Astrocyte (in vitro differentiated cells and primary cell): ENCODE measurements around the gene KAT7. TPM values are rescaled to one million over a fixed set of nuclear protein-coding genes. Genes with fewer than 3 reads are reported as not detected.

Experiments used
- DNase-seq: peaks from one replicate; pipeline ENCODE4 v3.0.0-alpha.2; 2010; ENCODE audit warnings: low read depth
- FAIRE-seq: peaks from 2 replicates; lab custom pipeline; 2011; peaks lifted over from hg19 to GRCh38; lab: Jason Lieb, UNC
- H2AFZ ChIP-seq: 2 replicates; pipeline ENCODE4 v1.6.0; 2012; ENCODE audit warnings: low read depth, low read length, inconsistent platforms
- H3K27ac ChIP-seq: 2 replicates; pipeline ENCODE4 v1.5.1; 2011; ENCODE audit warnings: low read depth, low read length, inconsistent platforms
- H3K27me3 ChIP-seq: 2 replicates; pipeline ENCODE4 v1.6.0; 2011; ENCODE audit warnings: low read length, inconsistent platforms; ENCODE audit not compliant: insufficient read depth
- H3K36me3 ChIP-seq: 2 replicates; pipeline ENCODE4 v1.5.1; 2011; ENCODE audit warnings: low read length, inconsistent platforms; ENCODE audit not compliant: insufficient read depth
- H3K4me1 ChIP-seq: 2 replicates; pipeline ENCODE4 v1.5.1; 2011; ENCODE audit warnings: low read length, inconsistent platforms; ENCODE audit not compliant: insufficient read depth
- H3K4me2 ChIP-seq: 2 replicates; pipeline ENCODE4 v1.6.0; 2012; ENCODE audit warnings: low read length, inconsistent platforms
- H3K4me3 ChIP-seq: 2 replicates; pipeline ENCODE4 v1.5.1; 2011; ENCODE audit warnings: low read depth, mild to moderate bottlenecking, low read length, inconsistent platforms; ENCODE audit not compliant: insufficient read depth
- H3K79me2 ChIP-seq: 2 replicates; pipeline ENCODE4 v1.6.0; 2012; ENCODE audit warnings: mild to moderate bottlenecking, low read length, inconsistent platforms; ENCODE audit not compliant: insufficient read depth
- H3K9ac ChIP-seq: 2 replicates; pipeline ENCODE4 v1.6.0; 2012; ENCODE audit warnings: mild to moderate bottlenecking, low read length, inconsistent platforms
- H3K9me3 ChIP-seq: 2 replicates; pipeline ENCODE4 v1.5.1; 2012; ENCODE audit warnings: low read depth, mild to moderate bottlenecking, low read length, inconsistent platforms; ENCODE audit not compliant: insufficient read depth
- H4K20me1 ChIP-seq: 2 replicates; pipeline ENCODE4 v1.6.0; 2012; ENCODE audit warnings: low read length, inconsistent platforms; ENCODE audit not compliant: insufficient read depth
- H3K27ac Mint-ChIP-seq: one replicate; pipeline ENCODE4 v1.8.0; 2021; ENCODE audit warnings: mild to moderate bottlenecking, mixed read lengths; ENCODE audit not compliant: unreplicated experiment
- H3K27me3 Mint-ChIP-seq: one replicate; pipeline ENCODE4 v1.8.0; 2021; ENCODE audit warnings: low read depth, mixed read lengths; ENCODE audit not compliant: unreplicated experiment
- H3K36me3 Mint-ChIP-seq: one replicate; pipeline ENCODE4 v1.8.0; 2021; ENCODE audit warnings: low read depth, mixed read lengths; ENCODE audit not compliant: unreplicated experiment
- H3K4me1 Mint-ChIP-seq: one replicate; pipeline ENCODE4 v1.8.0; 2021; ENCODE audit warnings: low read depth, mixed read lengths; ENCODE audit not compliant: unreplicated experiment
- H3K4me3 Mint-ChIP-seq: one replicate; pipeline ENCODE4 v1.8.0; 2021; ENCODE audit warnings: mild to moderate bottlenecking, moderate library complexity, mixed read lengths; ENCODE audit not compliant: unreplicated experiment
- H3K9me3 Mint-ChIP-seq: one replicate; pipeline ENCODE4 v1.8.0; 2021; ENCODE audit warnings: mild to moderate bottlenecking, mixed read lengths; ENCODE audit not compliant: unreplicated experiment
- CTCF ChIP-seq: IDR thresholded peaks from 2 replicates; pipeline ENCODE4 v1.5.1; 2011; ENCODE audit warnings: low read depth, mild to moderate bottlenecking, inconsistent platforms, low read length, moderate library complexity; ENCODE audit not compliant: insufficient read depth
- EZH2 ChIP-seq: IDR thresholded peaks from 2 replicates; pipeline ENCODE4 v1.6.1; 2012; ENCODE audit warnings: mild to moderate bottlenecking, low read length, inconsistent platforms; ENCODE audit not compliant: insufficient read depth
- total RNA-seq: library from RNA; stranded (reverse); gene quantifications from 2 replicates; pipeline ENCODE4 v1.2.1, GENCODE V29; 2021

The KAT7 gene
- total RNA-seq, 1 donor from 2014 or later = 42.0 TPM

- Histone ChIP-seq H2AFZ (no peak overlapping the region), H3K27ac (no peak overlapping the region), H3K9ac (no peak overlapping the region), H3K4me1 (peaks cover 11% of the 10 kb centered on the region), H3K36me3 (no peaks in the 10 kb centered on the region), H3K79me2 (peaks cover 3% of the 10 kb centered on the region), H3K4me3 (no peak overlapping the region), H3K4me2 (no peak overlapping the region), H3K27me3 (no peaks in the 10 kb centered on the region), H3K9me3 (no peaks in the 10 kb centered on the region), H4K20me1 (no peaks in the 10 kb centered on the region)
- H3K36me3 Mint-ChIP-seq = no peaks in the 10 kb centered on the region
- no peak overlapping the region for H3K27ac Mint-ChIP-seq
- H3K27me3 Mint-ChIP-seq = no peaks in the 10 kb centered on the region
- peaks cover 5% of the 10 kb centered on the region for H3K4me1 Mint-ChIP-seq
- DNase-seq = no peak
- FAIRE-seq = no peak
- H3K4me3 Mint-ChIP-seq = no peak overlapping the region
- H3K9me3 Mint-ChIP-seq = no peaks in the 10 kb centered on the region
- TF ChIP-seq CTCF = no peak
- TF ChIP-seq EZH2 = no peak
These were observed 4.7 kb upstream of the KAT7 start for GRCh38 chr17:49783791-49784190.

- Mint-ChIP-seq H3K36me3 (no peaks in the 10 kb centered on the region), H3K27ac (no peak overlapping the region), H3K4me1 (peaks cover 10% of the 10 kb centered on the region), H3K9me3 (no peaks in the 10 kb centered on the region), H3K27me3 (no peaks in the 10 kb centered on the region), H3K4me3 (no peak overlapping the region)
- H3K4me3 ChIP-seq = no peak overlapping the region
- no peaks in the 10 kb centered on the region for H3K27me3 ChIP-seq
- no peak overlapping the region for H3K27ac ChIP-seq
- peaks cover 11% of the 10 kb centered on the region for H3K4me1 ChIP-seq
- FAIRE-seq (no peak), DNase-seq (no peak)
- no peak overlapping the region for H3K4me2 ChIP-seq
- no peaks in the 10 kb centered on the region for H3K9me3 ChIP-seq
- no peak overlapping the region for H2AFZ ChIP-seq
- peaks cover 5% of the 10 kb centered on the region for H4K20me1 ChIP-seq
- no peak for TF ChIP-seq CTCF
- TF ChIP-seq EZH2 = no peak
- peaks cover 8% of the 10 kb centered on the region for H3K79me2 ChIP-seq
- H3K36me3 ChIP-seq = no peaks in the 10 kb centered on the region
- no peak overlapping the region for H3K9ac ChIP-seq
These were observed 3.8 kb upstream of the KAT7 start for GRCh38 chr17:49784636-49785035.

DNA sequence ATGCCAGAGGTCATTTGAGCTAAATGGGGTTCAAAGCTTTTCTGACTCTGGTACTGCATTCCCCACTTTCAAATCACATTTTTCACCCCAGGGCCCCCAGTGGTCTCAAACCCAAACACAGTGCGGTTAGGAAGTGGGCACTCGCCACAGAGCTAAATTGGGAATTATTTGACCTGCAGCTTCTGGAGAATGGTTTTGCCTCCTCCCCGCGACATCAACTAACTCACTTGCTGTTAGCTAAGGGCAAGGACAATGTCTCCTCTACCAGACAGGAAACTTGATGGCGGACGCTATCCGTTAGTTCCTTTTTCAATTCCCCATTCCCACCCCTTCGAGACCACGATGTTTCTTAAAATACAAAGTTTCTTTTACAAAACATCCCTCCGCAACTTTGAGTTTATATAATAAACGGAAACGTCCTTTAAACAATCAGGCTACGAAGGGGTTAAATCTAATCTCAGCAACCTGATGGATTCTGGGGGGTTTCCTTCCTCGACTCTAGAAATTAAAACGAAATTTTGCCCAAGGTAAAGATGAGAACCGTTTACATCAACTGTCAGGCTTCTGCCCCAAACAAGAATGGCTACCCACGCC lies 500 bp upstream of the KAT7 start:
- peak overlapping the region; percentile 99 for H3K27ac ChIP-seq
- no peak for TF ChIP-seq EZH2
- no peak for TF ChIP-seq CTCF
- H3K4me3 ChIP-seq = peak overlapping the region; percentile 98
- H3K79me2 ChIP-seq = peaks cover 41% of the 10 kb centered on the region
- DNase-seq = no peak
- H3K4me1 ChIP-seq = peaks cover 20% of the 10 kb centered on the region
- peak overlapping the region; percentile 98 for H3K4me2 ChIP-seq
- H3K36me3 ChIP-seq = peaks cover 12% of the 10 kb centered on the region
- H3K36me3 Mint-ChIP-seq = no peaks in the 10 kb centered on the region
- FAIRE-seq = peak; percentile 13
- no peaks in the 10 kb centered on the region for H3K9me3 Mint-ChIP-seq
- H2AFZ ChIP-seq = peak overlapping the region; percentile 87
- H3K9ac ChIP-seq = peak overlapping the region; percentile 100
- H4K20me1 ChIP-seq = peaks cover 36% of the 10 kb centered on the region
- H3K27me3 ChIP-seq = no peaks in the 10 kb centered on the region
- peaks cover 24% of the 10 kb centered on the region for H3K4me1 Mint-ChIP-seq
- no peaks in the 10 kb centered on the region for H3K27me3 Mint-ChIP-seq
- H3K27ac Mint-ChIP-seq = peak overlapping the region; percentile 98
- H3K9me3 ChIP-seq = no peaks in the 10 kb centered on the region
- peak overlapping the region; percentile 92 for H3K4me3 Mint-ChIP-seq
